Muscle layer of colon (tissue), 2 donors: ENCODE results near the gene CD164L2.

Experiments
- H3K27ac ChIP-seq: one replicate; pipeline ENCODE4 v1.7.0; 2013; ENCODE audit warnings: low read depth, mild to moderate bottlenecking, low read length, moderate library complexity
- H3K27me3 ChIP-seq, 2 donors: one replicate each; pipeline ENCODE4 v1.7.0; 2013; ENCODE audit warnings: low read length in 2 of 2, mild to moderate bottlenecking in 2 of 2; ENCODE audit not compliant: insufficient read depth in 2 of 2, control insufficient read depth in 1 of 2
- H3K36me3 ChIP-seq: one replicate; pipeline ENCODE4 v1.7.0; 2013; ENCODE audit warnings: mild to moderate bottlenecking, low read length; ENCODE audit not compliant: insufficient read depth
- H3K4me1 ChIP-seq: one replicate; pipeline ENCODE4 v1.7.0; 2013; ENCODE audit warnings: mild to moderate bottlenecking, low read length; ENCODE audit not compliant: insufficient read depth
- H3K4me3 ChIP-seq, 2 donors: one replicate each; pipeline ENCODE4 v1.7.0; 2013; ENCODE audit warnings: low read length in 2 of 2, low read depth in 1 of 2, mild to moderate bottlenecking in 1 of 2, moderate library complexity in 1 of 2
- H3K9ac ChIP-seq: one replicate; pipeline ENCODE4 v1.7.0; 2013; ENCODE audit warnings: low read length
- H3K9me3 ChIP-seq: one replicate; pipeline ENCODE4 v1.7.0; 2013; ENCODE audit warnings: mild to moderate bottlenecking, low read length
- donor health status: abdominal sarcoma.
- donor health status: Adenocarcinoma of cecum.

CD164L2 gene

DNA sequence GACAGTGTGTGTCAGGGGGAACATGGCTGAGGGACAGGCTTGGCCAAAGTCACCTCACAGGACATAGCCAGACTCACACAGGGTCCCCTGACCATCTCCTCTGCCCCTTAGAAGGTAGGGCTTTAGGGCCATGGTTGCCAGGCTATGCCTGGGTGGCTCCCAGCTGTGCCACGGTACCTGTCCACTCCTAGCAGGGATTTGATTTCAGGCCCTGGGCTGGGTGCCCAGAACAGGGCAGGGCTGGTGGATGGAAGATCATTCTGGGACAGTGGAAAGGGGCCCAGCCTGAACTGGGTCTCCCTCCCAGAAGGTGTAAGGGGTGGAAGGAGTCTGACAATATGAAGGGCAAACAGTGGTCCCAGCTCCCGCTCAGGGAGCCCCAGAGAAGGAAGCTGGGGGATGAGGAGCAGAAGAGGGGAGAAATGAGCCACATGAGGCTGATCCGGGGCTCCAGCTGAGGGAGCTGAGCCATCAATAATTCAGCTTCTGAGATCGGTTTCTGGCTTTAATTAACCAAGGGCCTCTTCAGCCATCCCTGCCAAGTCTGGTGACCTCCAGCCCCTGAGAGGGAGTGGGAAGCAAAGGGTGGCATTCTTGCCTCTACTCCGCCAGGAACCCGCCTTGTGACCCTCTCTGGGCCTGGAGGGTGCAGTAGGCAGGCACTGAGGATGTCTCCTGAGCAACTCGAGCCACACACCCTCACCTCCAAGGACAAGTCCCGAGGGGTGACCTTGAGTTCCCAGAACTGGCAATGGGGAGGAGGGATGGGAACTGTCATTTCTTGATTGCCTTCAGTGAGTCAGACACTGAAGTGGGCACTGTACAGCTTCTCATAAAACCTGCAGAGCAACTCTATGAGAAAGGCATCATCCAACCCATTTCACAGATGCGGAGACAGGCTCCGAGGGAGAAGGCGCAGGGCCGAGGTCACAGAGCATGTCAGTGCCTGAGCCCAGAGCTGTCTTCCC is 2.1 kb downstream of the CD164L2 start:
- Histone ChIP-seq H3K27me3 (peaks cover 0 to 16% of the 10 kb centered on the region in 2 donors), H3K27ac (no peak overlapping the region), H3K4me3 (no peak overlapping the region), H3K4me1 (no peaks in the 10 kb centered on the region), H3K36me3 (no peaks in the 10 kb centered on the region), H3K9me3 (no peaks in the 10 kb centered on the region), H3K9ac (no peak overlapping the region)

DNA sequence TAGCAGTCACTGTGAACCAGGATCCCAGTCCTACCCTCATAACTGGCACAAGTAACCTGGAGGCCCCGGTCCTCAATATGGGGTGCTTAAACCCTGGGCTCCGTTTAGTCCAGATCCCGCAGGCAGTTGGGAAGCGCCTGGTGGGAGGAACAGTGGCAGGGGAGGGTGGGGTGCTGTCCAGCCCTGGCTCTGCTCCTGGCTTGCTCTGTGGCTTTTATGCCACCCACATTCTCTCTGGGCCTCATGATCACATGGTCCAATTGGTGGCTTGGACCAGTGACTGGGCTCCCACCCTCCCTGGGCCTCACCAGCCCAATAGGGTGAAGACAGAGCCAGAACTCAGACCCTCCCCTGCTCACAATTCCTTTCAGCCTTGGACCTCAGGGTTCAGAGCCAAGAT is 2.9 kb downstream of the CD164L2 start:
- H3K36me3 ChIP-seq, result no peaks in the 10 kb centered on the region

DNA sequence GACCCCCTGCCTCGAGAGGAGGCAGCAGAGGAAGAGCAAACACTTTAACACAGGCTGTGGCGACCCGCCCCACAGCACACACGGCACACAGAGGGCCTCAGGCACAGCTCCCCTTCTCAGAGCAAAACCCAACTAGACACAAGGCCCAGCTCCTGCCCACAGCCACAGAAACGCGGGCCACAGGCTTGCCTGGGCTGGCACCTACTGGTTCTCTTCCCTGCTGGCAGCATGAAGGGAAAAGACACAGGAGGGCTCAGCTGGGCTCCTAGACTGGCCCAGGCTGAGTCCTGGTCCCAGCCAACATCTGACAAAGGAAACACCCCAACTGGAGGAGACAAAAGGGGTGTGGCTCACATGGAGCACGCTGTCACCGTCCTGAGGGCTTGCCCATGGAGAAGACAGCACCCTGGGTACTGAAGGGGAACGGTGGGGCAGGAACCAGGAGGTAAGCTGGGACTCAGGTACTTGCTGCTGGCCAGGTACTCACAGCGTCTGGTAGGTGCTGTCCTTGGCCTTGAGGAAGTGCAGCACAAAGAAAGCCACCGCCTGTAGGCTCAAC is 3.5 kb downstream of the CD164L2 start:
- no peak overlapping the region for H3K27ac ChIP-seq
- no peaks in the 10 kb centered on the region for H3K4me1 ChIP-seq
- H3K36me3 ChIP-seq, result no peaks in the 10 kb centered on the region
- H3K9me3 ChIP-seq, result no peaks in the 10 kb centered on the region
- no peak overlapping the region for H3K9ac ChIP-seq
- no peak overlapping the region for H3K4me3 ChIP-seq
- H3K27me3 ChIP-seq, result peaks cover 0 to 16% of the 10 kb centered on the region in 2 donors

More for the DNA sequence above, 2.9 kb downstream of the CD164L2 start:
- no peak overlapping the region for H3K27ac ChIP-seq
- no peaks in the 10 kb centered on the region for H3K4me1 ChIP-seq
- no peak overlapping the region for H3K4me3 ChIP-seq
- no peaks in the 10 kb centered on the region for H3K9me3 ChIP-seq
- H3K27me3 ChIP-seq, result peaks cover 0 to 16% of the 10 kb centered on the region in 2 donors
- no peak overlapping the region for H3K9ac ChIP-seq

DNA sequence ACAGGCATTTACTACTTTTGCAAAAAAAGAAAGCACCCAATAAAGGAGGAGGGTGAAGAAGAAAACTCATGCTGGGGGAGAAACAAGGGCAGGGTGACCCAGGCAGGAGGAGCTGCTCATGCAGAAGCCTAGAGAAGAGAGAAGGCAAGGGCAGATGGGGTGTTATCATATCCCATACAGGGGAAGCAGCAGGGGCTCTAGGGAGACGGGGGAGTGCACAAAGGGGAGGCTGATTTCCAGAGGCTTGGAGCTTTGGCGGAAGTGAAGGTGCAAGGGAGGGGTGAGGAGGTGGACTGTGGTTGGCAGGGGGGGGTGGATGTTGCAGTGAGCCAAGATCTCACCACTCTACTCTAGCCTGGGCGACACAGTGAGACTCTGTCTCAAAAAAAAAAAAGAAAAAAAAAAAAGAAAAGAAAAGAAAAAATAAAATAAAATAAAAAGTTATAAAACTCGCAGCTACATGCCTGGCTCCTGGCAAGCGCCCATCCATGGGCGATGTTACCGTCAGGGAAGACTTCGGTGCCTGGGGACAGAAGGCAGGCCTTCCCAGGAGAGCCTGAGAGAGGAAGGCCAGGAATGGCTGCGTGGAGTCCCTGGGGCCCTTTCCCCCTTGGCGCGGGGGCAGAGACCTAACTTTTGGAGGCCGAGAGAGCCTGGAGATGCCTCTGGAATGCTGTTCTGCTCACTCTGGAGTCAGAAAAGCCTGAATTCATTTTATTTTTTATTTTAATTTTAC is 5.2 kb downstream of the CD164L2 start:
- Histone ChIP-seq H3K9ac (no peak overlapping the region), H3K27me3 (peaks cover 0 to 10% of the 10 kb centered on the region in 2 donors), H3K36me3 (no peaks in the 10 kb centered on the region), H3K4me1 (no peaks in the 10 kb centered on the region), H3K4me3 (no peak overlapping the region), H3K27ac (no peak overlapping the region), H3K9me3 (no peaks in the 10 kb centered on the region)

DNA sequence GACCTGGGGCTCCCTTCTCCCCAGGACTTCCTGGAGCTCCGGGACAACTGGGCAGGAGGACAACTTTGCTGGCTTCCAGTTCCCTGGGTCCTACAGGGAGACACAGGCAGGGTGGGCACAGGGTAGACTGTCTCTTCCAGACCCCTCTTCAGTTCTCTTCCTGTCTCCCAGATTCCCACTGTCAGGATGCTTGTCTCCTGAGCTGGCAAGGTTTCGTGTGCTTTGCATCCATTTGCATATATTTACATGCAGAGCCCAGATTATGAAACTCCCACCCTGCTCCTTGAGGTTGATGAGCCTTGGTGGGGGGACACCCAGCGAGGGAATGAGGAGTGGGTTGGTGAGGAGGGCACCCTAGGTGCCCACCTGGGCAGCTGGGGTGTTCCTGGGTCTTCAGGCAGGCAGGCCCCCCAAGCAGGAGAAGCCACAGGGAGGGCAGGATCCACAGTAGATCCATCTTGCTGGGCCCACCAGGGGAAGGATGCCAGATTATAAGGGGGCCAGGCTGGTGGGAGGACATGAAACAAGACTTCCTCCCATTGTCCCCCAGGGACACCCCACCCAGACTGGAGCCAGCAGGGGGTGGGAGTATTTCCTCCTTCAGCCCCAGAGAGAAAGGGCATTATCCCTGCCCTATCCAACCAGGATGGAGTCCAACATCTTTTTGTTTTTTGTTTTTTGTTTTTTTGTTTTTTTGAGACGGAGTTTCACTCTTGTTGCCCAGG is 8.6 kb downstream of the CD164L2 start, which contains the start of gene FCN3:
TSS of gene FCN3 (minus strand) at position 463 of the 725 bp plus-strand sequence. CDS start at position 457, 6 bp downstream.
- H3K9ac ChIP-seq, result no peak within 1 kb of the TSS
- no peak within 1 kb of the TSS for H3K4me3 ChIP-seq
- no peaks in the 10 kb centered on the region for H3K4me1 ChIP-seq
- no peaks in the 10 kb centered on the region for H3K27me3 ChIP-seq
- H3K9me3 ChIP-seq, result no peaks in the 10 kb centered on the region
- H3K36me3 ChIP-seq, result no peaks in the 10 kb centered on the region
- H3K27ac ChIP-seq, result no peak within 1 kb of the TSS

DNA sequence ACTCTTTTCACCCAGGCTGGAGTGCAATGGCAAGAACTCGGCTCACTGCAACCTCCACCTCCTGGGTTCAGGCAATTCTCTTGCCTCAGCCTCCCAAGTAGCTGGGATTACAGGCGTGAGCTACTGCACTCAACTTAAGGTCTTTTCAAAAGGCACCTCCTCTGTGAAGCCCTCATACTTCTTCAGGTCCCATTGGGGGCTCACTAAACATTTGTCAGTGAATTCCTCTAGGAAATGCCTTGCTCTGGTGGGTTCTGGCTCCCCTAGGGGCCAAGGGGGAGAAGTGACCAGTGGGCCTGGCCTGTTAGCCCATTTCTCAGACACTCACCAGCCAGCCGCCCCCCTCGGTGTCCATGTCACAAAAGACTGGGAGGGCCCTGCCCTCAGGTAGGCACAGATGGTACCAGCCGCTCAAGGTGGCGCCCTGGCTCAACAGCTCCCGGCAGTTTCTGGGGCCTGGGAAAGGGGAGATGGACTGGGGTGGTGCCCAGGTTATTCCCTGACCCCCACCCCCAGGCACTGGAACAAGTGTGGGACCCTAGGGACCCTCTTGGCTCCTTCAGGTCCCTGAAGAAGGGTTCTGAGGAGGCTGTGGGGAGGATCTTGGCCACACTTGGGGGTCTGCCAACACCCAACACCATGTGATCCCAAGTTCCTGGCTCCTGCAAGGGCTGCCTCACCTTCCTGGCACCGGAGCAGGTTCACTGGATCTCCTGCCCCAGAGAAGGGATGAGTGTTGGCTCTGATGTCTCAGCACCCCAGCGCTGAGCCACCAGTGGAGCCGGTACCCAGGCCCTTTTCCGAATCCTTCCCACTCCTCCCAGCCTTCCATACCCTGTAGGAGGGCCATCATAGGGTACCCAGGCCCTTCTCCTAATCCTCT is 10.1 kb downstream of the CD164L2 start:
- Histone ChIP-seq H3K4me3 (no peak overlapping the region), H3K36me3 (no peaks in the 10 kb centered on the region), H3K9ac (no peak overlapping the region), H3K4me1 (no peaks in the 10 kb centered on the region), H3K27me3 (no peaks in the 10 kb centered on the region), H3K9me3 (no peaks in the 10 kb centered on the region), H3K27ac (no peak overlapping the region)

DNA sequence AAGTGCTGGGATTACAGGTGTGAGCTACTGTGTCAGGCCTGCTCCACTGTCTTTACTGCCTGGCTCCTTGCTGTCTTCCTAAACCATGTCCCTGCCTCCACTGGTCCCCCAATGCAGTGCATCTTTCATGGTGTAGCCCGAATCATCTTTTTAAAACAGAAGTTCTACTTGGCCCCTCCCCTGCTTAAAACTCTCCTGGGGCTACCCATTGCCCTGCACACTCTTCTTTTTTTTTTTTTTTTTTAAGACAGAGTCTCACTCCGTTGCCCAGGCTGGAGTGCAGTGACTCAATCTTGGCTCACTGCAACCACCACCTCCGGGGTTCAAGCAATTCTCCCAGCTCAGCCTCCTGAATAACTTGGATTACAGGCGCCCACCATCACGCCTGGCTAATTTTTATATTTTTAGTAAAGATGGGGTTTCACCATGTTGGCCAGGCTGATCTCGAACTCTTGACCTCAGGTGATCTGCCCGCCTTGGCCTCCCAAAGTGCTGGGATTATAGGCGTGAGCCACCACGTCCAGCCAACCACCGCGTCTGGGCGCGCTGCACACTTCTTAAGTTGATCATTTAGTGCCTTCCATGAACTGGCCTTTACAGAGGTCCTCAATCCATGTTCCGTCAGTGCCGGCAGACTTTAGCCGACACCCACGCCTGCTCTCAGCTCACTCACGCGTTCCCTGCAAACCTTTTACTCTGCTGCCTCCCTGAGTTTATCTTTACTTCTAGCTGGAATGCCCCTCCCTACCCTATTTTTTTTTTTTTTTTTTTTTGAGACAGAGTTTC is 10.9 kb downstream of the CD164L2 start:
- Histone ChIP-seq H3K27me3 (no peaks in the 10 kb centered on the region), H3K9me3 (no peaks in the 10 kb centered on the region), H3K27ac (no peak overlapping the region), H3K4me3 (no peak overlapping the region), H3K9ac (no peak overlapping the region), H3K36me3 (no peaks in the 10 kb centered on the region), H3K4me1 (peaks cover 3% of the 10 kb centered on the region)

DNA sequence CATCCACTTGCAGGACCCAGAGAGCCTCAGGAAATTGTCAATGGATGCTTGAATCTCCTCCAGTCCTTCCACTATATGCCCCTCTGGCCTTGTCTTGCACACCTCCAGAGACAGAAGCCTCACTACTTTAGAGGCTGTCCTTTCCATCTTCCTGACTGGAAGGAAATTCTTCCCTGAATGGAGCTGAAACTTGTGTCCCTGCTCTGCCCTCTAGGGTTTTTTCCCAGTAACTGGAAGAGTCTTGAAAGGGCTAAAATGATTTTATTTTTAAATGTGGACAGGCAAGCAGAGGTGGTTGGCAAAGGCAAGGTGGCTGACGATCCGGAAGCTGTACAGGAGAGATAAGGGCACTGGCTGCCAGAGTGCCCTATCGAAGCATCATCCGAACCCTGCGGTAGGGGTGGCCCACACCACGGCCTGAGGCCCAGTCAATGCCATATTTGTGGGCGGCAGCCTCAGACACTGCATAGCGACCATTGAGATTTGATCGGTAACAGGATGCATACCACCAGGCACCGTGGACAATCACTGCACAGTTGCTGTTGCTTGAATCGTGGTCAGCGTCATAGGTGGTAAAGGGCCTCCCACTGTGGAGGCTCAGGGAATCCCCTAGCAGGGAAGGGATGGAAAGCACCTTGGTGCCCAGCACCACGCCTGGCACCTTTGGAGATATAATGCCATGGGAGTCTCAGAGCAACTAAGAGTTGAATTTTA is 14.1 kb downstream of the CD164L2 start:
- Histone ChIP-seq H3K27ac (no peak overlapping the region), H3K27me3 (no peaks in the 10 kb centered on the region), H3K4me1 (peaks cover 20% of the 10 kb centered on the region), H3K4me3 (no peak overlapping the region), H3K36me3 (no peaks in the 10 kb centered on the region), H3K9ac (no peak overlapping the region), H3K9me3 (no peaks in the 10 kb centered on the region)

DNA sequence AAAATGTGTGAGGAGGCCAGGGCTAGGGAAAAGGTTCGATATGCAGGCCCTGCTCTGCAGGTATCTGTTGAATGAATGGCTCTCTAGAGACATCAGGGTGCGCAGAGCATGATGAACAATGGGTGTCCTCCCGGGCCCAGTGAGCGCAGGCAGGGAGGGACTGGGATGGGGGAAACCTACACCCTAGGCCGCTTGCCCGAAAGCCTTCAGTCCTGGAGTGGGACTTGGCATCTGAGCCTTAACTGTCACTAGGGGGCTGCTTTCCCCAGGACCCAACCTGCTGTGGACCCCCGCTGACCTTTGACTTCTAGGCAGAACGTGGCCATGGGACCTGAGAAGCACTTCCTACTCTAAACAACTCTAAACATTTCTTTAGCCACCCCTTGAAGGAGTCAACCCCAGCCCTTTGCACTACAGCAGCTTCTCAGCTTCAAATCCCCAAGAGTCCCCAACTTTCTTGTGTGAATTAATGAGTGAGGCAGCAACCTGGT is 15.9 kb downstream of the CD164L2 start:
- no peaks in the 10 kb centered on the region for H3K27me3 ChIP-seq
- peak overlapping the region; percentile 30 to 72 for H3K4me3 ChIP-seq
- H3K9me3 ChIP-seq, result no peaks in the 10 kb centered on the region
- H3K9ac ChIP-seq, result peak overlapping the region; percentile 68
- H3K36me3 ChIP-seq, result peaks cover 15% of the 10 kb centered on the region
- peak overlapping the region; percentile 69 for H3K27ac ChIP-seq
- peaks cover 20% of the 10 kb centered on the region for H3K4me1 ChIP-seq
